H1 (cell line): ENCODE data around the gene ABI2. TPM values are rescaled to one million over a fixed set of nuclear protein-coding genes. Genes with fewer than 3 reads are reported as not detected.

Experiments
- CTCF ChIA-PET: fragments of 300-600 bp; sonication (Branson Sonifier 250); formaldehyde crosslinking; loops from one replicate; lab custom pipeline; 2021; ENCODE audit not compliant: partially characterized antibody; lab: Charles Lee
- POLR2A ChIA-PET: fragments of 300-600 bp; sonication (Branson Sonifier 250); formaldehyde crosslinking; loops from one replicate; lab custom pipeline; 2021; ENCODE audit warnings: inconsistent platforms; ENCODE audit not compliant: partially characterized antibody; lab: Charles Lee
- DNase-seq, 2 experiments: peaks; one replicate each; pipeline versions ENCODE4 v3.0.0 to v3.0.0-alpha.2; 2010 to 2022; ENCODE audit warnings: low spot score in 2 of 2, low read depth in 1 of 2, mixed read lengths in 1 of 2
- FAIRE-seq: peaks from 2 replicates; lab custom pipeline; 2011; peaks lifted over from hg19 to GRCh38; lab: Jason Lieb, UNC
- H2AFZ ChIP-seq: 2 replicates; pipeline ENCODE4 v1.8.1; 2012; ENCODE audit warnings: low read length, inconsistent platforms
- H2AK5ac ChIP-seq: 2 replicates; pipeline ENCODE4 v1.6.1; 2013; ENCODE audit warnings: low read depth, low read length
- H2BK120ac ChIP-seq: replicated peaks from 2 replicates; pipeline ENCODE3; 2013; ENCODE audit warnings: low read depth, low read length, inconsistent platforms
- H2BK12ac ChIP-seq: 2 replicates; pipeline ENCODE4 v1.6.1; 2013; ENCODE audit warnings: low read depth, low read length
- H2BK15ac ChIP-seq: 2 replicates; pipeline ENCODE4 v1.6.1; 2013; ENCODE audit warnings: low read length
- H2BK20ac ChIP-seq: 2 replicates; pipeline ENCODE4 v1.6.1; 2013; ENCODE audit warnings: low read length
- H2BK5ac ChIP-seq: 2 replicates; pipeline ENCODE4 v1.6.1; 2013; ENCODE audit warnings: low read depth, low read length
- H3K14ac ChIP-seq: 2 replicates; pipeline ENCODE4 v1.6.1; 2013; ENCODE audit warnings: inconsistent platforms; ENCODE audit not compliant: insufficient read length
- H3K18ac ChIP-seq: 2 replicates; pipeline ENCODE4 v1.6.1; 2013; ENCODE audit warnings: low read length; ENCODE audit errors: extremely low read depth
- H3K23ac ChIP-seq: 2 replicates; pipeline ENCODE4 v1.6.1; 2013; ENCODE audit warnings: inconsistent platforms; ENCODE audit not compliant: insufficient read length
- H3K23me2 ChIP-seq: 2 replicates; pipeline ENCODE4 v1.6.1; 2013; ENCODE audit warnings: low read depth, low read length
- H3K27ac ChIP-seq: 2 replicates; pipeline ENCODE4 v1.6.1; 2011; ENCODE audit warnings: low read depth, low read length, inconsistent platforms
- H3K27me3 ChIP-seq, 4 experiments: replicated peaks in 1 of 4; 1 replicate in 1 of 4; 2 replicates in 3 of 4; pipeline versions ENCODE4 v1.6.1 to v1.8.1; 2011 to 2013; ENCODE audit warnings: low read length in 3 of 4, mild to moderate bottlenecking in 3 of 4, inconsistent platforms in 2 of 4, mixed read lengths in 2 of 4, moderate library complexity in 1 of 4; ENCODE audit not compliant: control insufficient read depth in 3 of 4, insufficient read depth in 3 of 4; ENCODE audit errors: extremely low read depth in 1 of 4
- H3K36me3 ChIP-seq, 4 experiments: 2 replicates each; pipeline versions ENCODE4 v1.6.1 to v1.8.1; 2011 to 2013; ENCODE audit warnings: mild to moderate bottlenecking in 4 of 4, low read length in 3 of 4, moderate library complexity in 2 of 4, control low read depth in 1 of 4, inconsistent platforms in 1 of 4; ENCODE audit not compliant: insufficient read depth in 4 of 4, control insufficient read depth in 2 of 4
- H3K4ac ChIP-seq: replicated peaks from 2 replicates; pipeline ENCODE3; 2013; ENCODE audit warnings: low read length, low read depth, mixed read lengths, inconsistent platforms; ENCODE audit not compliant: insufficient read length
- H3K4me1 ChIP-seq, 4 experiments: replicated peaks in 1 of 4; 1 replicate in 1 of 4; 2 replicates in 3 of 4; pipeline versions ENCODE4 v1.6.1 to v1.8.1; 2011 to 2013; ENCODE audit warnings: low read length in 3 of 4, inconsistent platforms in 2 of 4, mixed read lengths in 1 of 4; ENCODE audit not compliant: insufficient read depth in 4 of 4, control insufficient read depth in 3 of 4
- H3K4me2 ChIP-seq, 2 experiments: 2 replicates each; pipeline versions ENCODE4 v1.6.1 to v1.8.1; 2011 to 2013; ENCODE audit warnings: low read depth in 2 of 2, low read length in 2 of 2, control low read depth in 1 of 2, inconsistent platforms in 1 of 2, mild to moderate bottlenecking in 1 of 2; ENCODE audit not compliant: insufficient read depth in 1 of 2
- H3K4me3 ChIP-seq, 4 experiments: fragments of 200-600, 300-600 bp in 1 of 4; sonication (generic), shearing (Covaris generic), sonication (Bioruptor Twin) in 1 of 4; 2 replicates each; pipeline versions ENCODE4 v1.5.1 to v1.8.1; 2011 to 2016; ENCODE audit warnings: low read length in 4 of 4, low read depth in 3 of 4, control low read depth in 2 of 4, inconsistent platforms in 2 of 4, mild to moderate bottlenecking in 2 of 4, mixed read lengths in 1 of 4, moderate library complexity in 1 of 4; ENCODE audit not compliant: insufficient read depth in 2 of 4; ENCODE audit errors: extremely low read depth in 1 of 4
- H3K56ac ChIP-seq: replicated peaks from 2 replicates; pipeline ENCODE3; 2013; ENCODE audit warnings: low read depth, mild to moderate bottlenecking, mixed read lengths, low read length, inconsistent platforms; ENCODE audit not compliant: insufficient read length
- H3K79me1 ChIP-seq: 2 replicates; pipeline ENCODE4 v1.6.1; 2013; ENCODE audit warnings: low read depth, low read length, control low read depth
- H3K79me2 ChIP-seq, 2 experiments: 2 replicates each; pipeline versions ENCODE4 v1.6.1 to v1.8.1; 2012 to 2013; ENCODE audit warnings: low read length in 2 of 2, mild to moderate bottlenecking in 2 of 2, inconsistent platforms in 1 of 2; ENCODE audit not compliant: insufficient read depth in 2 of 2, control insufficient read depth in 1 of 2
- H3K9ac ChIP-seq, 4 experiments: replicated peaks in 1 of 4; 1 replicate in 1 of 4; 2 replicates in 3 of 4; pipeline versions ENCODE4 v1.6.1 to v1.8.1; 2011 to 2013; ENCODE audit warnings: low read depth in 3 of 4, low read length in 3 of 4, control low read depth in 2 of 4, mild to moderate bottlenecking in 2 of 4, moderate library complexity in 2 of 4, inconsistent platforms in 1 of 4; ENCODE audit errors: extremely low read depth in 1 of 4
- H3K9me3 ChIP-seq, 2 experiments: 2 replicates each; pipeline versions ENCODE4 v1.6.1 to v1.8.1; 2012 to 2013; ENCODE audit warnings: mild to moderate bottlenecking in 2 of 2, moderate library complexity in 2 of 2, control low read depth in 1 of 2, inconsistent platforms in 1 of 2, low read depth in 1 of 2, low read length in 1 of 2, mixed read lengths in 1 of 2; ENCODE audit not compliant: insufficient read depth in 2 of 2
- H4K20me1 ChIP-seq, 2 experiments: replicated peaks in 1 of 2; 2 replicates each; pipeline versions ENCODE3 to v1.8.1; 2011 to 2013; ENCODE audit warnings: inconsistent platforms in 2 of 2, low read length in 2 of 2, mild to moderate bottlenecking in 1 of 2; ENCODE audit not compliant: insufficient read depth in 2 of 2, control insufficient read depth in 1 of 2
- H4K5ac ChIP-seq: 2 replicates; pipeline ENCODE4 v1.6.1; 2013; ENCODE audit warnings: low read length, low read depth, mixed read lengths, inconsistent platforms; ENCODE audit not compliant: insufficient read length
- H4K8ac ChIP-seq: 2 replicates; pipeline ENCODE4 v1.8.0; 2013; ENCODE audit warnings: mild to moderate bottlenecking, moderate library complexity, low read length, inconsistent platforms; ENCODE audit not compliant: insufficient read depth; ENCODE audit errors: extremely low read depth
- H4K91ac ChIP-seq: replicated peaks from 2 replicates; pipeline ENCODE3; 2013; ENCODE audit warnings: low read length, mixed read lengths, inconsistent platforms; ENCODE audit not compliant: insufficient read length
- BCL11A ChIP-seq, 2 experiments: IDR thresholded peaks; one replicate each; pipeline ENCODE4 v1.6.1; 2011; ENCODE audit warnings: low read depth in 2 of 2, low read length in 2 of 2, mild to moderate bottlenecking in 2 of 2
- KDM1A ChIP-seq: fragments of 200-600, 300-600 bp; sonication (generic); IDR thresholded peaks from 2 replicates; pipeline ENCODE4 v1.7.1; 2016; ENCODE audit warnings: mild to moderate bottlenecking, low read length, borderline replicate concordance
- MAFK ChIP-seq: IDR thresholded peaks from 2 replicates; pipeline ENCODE4 v1.6.1; 2012; ENCODE audit warnings: low read depth, mild to moderate bottlenecking, improper control_type of control experiment, low read length
- SIRT6 ChIP-seq: IDR thresholded peaks from one replicate; pipeline ENCODE4 v1.7.1; 2012; ENCODE audit warnings: low read length, inconsistent platforms
- TCF12 ChIP-seq: IDR thresholded peaks from 2 replicates; pipeline ENCODE4 v1.6.1; 2011; ENCODE audit warnings: low read depth, mild to moderate bottlenecking, low read length
- TEAD4 ChIP-seq: IDR thresholded peaks from 2 replicates; pipeline ENCODE4 v1.6.1; 2012; ENCODE audit warnings: low read depth, low read length, inconsistent platforms, mixed read lengths
- ZNF274 ChIP-seq: IDR thresholded peaks from 2 replicates; pipeline ENCODE4 v1.7.0; 2012; ENCODE audit warnings: low read length, borderline replicate concordance; ENCODE audit errors: extremely low read depth
- WGBS, 2 experiments: shearing (Covaris generic) in 1 of 2; methylation state at CpG; one replicate each; pipeline versions ENCODE4 v1.1.6 to v1.1.7; 2013 to 2015; ENCODE audit warnings: low lambda C conversion rate in 2 of 2, mixed read lengths in 2 of 2, inconsistent platforms in 1 of 2, low coverage in 1 of 2, missing lambda C conversion rate in 1 of 2; ENCODE audit not compliant: insufficient replicate concordance in 2 of 2, insufficient coverage in 1 of 2, insufficient read length in 1 of 2; ENCODE audit errors: extremely low coverage in 1 of 2, missing lambda C conversion rate in 1 of 2; 5-methylcytosine and 5-hydroxymethylcytosine counted together
- polyA plus RNA-seq, 7 experiments: library from polyadenylated mRNA; depleted of rRNA in 3 of 7; stranded (reverse) in 5 of 7; unstranded in 2 of 7; fragments of >200 nt in 5 of 7; fragments of 200-250 nt in 2 of 7; gene quantifications; 1 replicate in 5 of 7; 2 replicates in 1 of 7; 4 replicates in 1 of 7; pipeline versions ENCODE4 v1.2.1 to v1.2.3, GENCODE V29; 2011 to 2013; ENCODE audit warnings: missing spikeins in 2 of 7, mixed read lengths in 2 of 7
- total RNA-seq: library from RNA; stranded (reverse); fragmentation: NEBNext Ultra II Directional; extraction: Animal tissue kit (Norgen Biotek cat#: 25700); gene quantifications from 2 replicates; pipeline ENCODE4 v1.2.1, GENCODE V29; 2021
- TF ChIP-seq, protein P1 (sequence below): IDR thresholded peaks from 2 replicates; pipeline ENCODE4 v1.6.1; 2012; ENCODE audit warnings: inconsistent platforms

ABI2 gene
- total and polyA plus RNA-seq, 2 of the 8 experiments (the other 6 are each of a cell fraction or from before 2014, with no cell fraction given), result 62.3 to 118 TPM

DNA sequence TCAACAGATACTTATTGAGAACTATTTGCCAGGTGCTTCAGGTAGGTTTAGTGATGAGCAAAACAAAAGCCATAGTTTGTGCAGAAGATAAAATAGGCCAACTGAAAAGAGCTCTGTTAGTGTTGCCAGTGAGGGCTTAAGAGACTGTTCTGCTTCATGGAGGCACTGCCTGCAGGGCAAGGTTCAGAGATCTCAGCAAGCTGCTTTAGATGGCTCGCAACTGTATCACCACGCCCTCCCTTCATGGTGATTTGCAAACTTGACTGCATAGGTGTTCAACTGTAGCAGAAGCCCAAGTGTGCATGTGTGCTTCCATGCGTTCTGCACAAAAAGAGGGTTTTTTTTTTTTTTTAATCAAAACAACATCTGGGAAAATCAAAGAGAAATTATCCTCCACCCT, 122.4 kb downstream of the ABI2 start:
- no peaks in the 10 kb centered on the region for H3K79me1 ChIP-seq
- no peak overlapping the region for H3K9ac ChIP-seq
- H3K36me3 ChIP-seq, result peaks cover 4 to 37% (median 6%) of the 10 kb centered on the region in 4 experiments; a peak in 6 of 8 replicates
- H2AFZ ChIP-seq, result no peak overlapping the region
- H3K4ac ChIP-seq, result no peak overlapping the region
- no peak for TF ChIP-seq SIRT6
- no peak for TF ChIP-seq TEAD4
- no peak for TF ChIP-seq MAFK
- TF ChIP-seq KDM1A, result no peak
- no peak for TF ChIP-seq ZNF274
- TF ChIP-seq, protein P1, sequence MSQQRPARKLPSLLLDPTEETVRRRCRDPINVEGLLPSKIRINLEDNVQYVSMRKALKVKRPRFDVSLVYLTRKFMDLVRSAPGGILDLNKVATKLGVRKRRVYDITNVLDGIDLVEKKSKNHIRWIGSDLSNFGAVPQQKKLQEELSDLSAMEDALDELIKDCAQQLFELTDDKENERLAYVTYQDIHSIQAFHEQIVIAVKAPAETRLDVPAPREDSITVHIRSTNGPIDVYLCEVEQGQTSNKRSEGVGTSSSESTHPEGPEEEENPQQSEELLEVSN, result no peak
- no peak for TF ChIP-seq BCL11A (IDR thresholded peaks at IDR 0.05; ENCODE audit: low read depth in 2 of 2, low read length in 2 of 2)
- no peak for TF ChIP-seq TCF12
- TF ChIP-seq, all 59 proteins: peak for 0
- Histone ChIP-seq H3K23me2 (no peaks in the 10 kb centered on the region), H3K79me2 (no peaks in the 10 kb centered on the region), H3K27ac (no peak overlapping the region), H4K5ac (no peak overlapping the region), H2BK120ac (no peak overlapping the region), H2BK5ac (no peak overlapping the region), H3K4me2 (no peak overlapping the region), H3K4me3 (no peak overlapping the region), H2BK15ac (no peak overlapping the region), H2BK20ac (no peak overlapping the region), H2BK12ac (no peak overlapping the region), H3K23ac (no peak overlapping the region), H3K27me3 (no peaks in the 10 kb centered on the region), H3K14ac (no peak overlapping the region), H4K91ac (no peak overlapping the region), H2AK5ac (no peak overlapping the region), H3K56ac (no peak overlapping the region), H4K8ac (no peak overlapping the region), H3K4me1 (no peaks in the 10 kb centered on the region), H4K20me1 (no peaks in the 10 kb centered on the region), H3K9me3 (no peaks in the 10 kb centered on the region), H3K18ac (no peak overlapping the region)
- ChIA-PET CTCF (interaction anchor here (0.7 kb wide), 1 partner anchor 209 kb away, joined by 3 read pairs; no protein-coding TSS in a partner anchor), POLR2A (no interaction called here)
- FAIRE-seq (no peak), DNase-seq (no peak)
- 90% methylated on average over 3 of the region's 3 CpGs; no CpG with 5 or more reads in 1 of the 2 experiments for WGBS, 2 experiments
